Measurements from ENCODE around the gene ACSS3. TPM values are rescaled to one million over a fixed set of nuclear protein-coding genes. Genes with fewer than 3 reads are reported as not detected.
"Not testable (repeated sequence)": the region's sequence is repeated elsewhere in the genome, so short reads cannot be mapped to it uniquely, and the experiment has no call there.

The ACSS3 gene
- total and polyA plus RNA-seq, 2 of the 8 experiments (the other 6 are each of a cell fraction or from before 2014, with no cell fraction given): 14.4 to 24.0 TPM

GRCh38 chr12:81200561-81200960 lies 122.7 kb downstream of the ACSS3 start:
- DNase-seq (ENCODE audit: low read depth in 1 of 2, low spot score in 2 of 2); H3K14ac ChIP-seq (ENCODE audit: insufficient read length); H3K9me3 ChIP-seq (ENCODE audit: insufficient read depth in 2 of 2, low read depth in 1 of 2, low read length in 1 of 2); H3K4me2 ChIP-seq (ENCODE audit: insufficient read depth in 1 of 2, low read depth in 2 of 2, low read length in 2 of 2); H4K91ac ChIP-seq (replicated peaks; ENCODE audit: insufficient read length, low read length); H4K20me1 ChIP-seq (replicated peaks in 1 of 2; ENCODE audit: control insufficient read depth in 1 of 2, insufficient read depth in 2 of 2, low read length in 2 of 2); H2BK20ac ChIP-seq (ENCODE audit: low read length); H3K56ac ChIP-seq (replicated peaks; ENCODE audit: insufficient read length, low read depth, low read length); H2AK5ac ChIP-seq (ENCODE audit: low read depth, low read length); H3K4me1 ChIP-seq (replicated peaks in 1 of 4; ENCODE audit: control insufficient read depth in 3 of 4, insufficient read depth in 4 of 4, low read length in 3 of 4); CTCF ChIA-PET (ENCODE audit: partially characterized antibody); H3K79me1 ChIP-seq (ENCODE audit: low read depth, low read length); FAIRE-seq; H2BK120ac ChIP-seq (replicated peaks; ENCODE audit: low read depth, low read length); H2BK12ac ChIP-seq (ENCODE audit: low read depth, low read length); POLR2A ChIA-PET (ENCODE audit: partially characterized antibody); H3K23me2 ChIP-seq (ENCODE audit: low read depth, low read length); H4K8ac ChIP-seq (ENCODE audit: extremely low read depth, insufficient read depth, low read length); H3K27me3 ChIP-seq (replicated peaks in 1 of 4; ENCODE audit: control insufficient read depth in 3 of 4, extremely low read depth in 1 of 4, insufficient read depth in 3 of 4, low read length in 3 of 4); H3K4me3 ChIP-seq (ENCODE audit: extremely low read depth in 1 of 4, insufficient read depth in 2 of 4, low read depth in 3 of 4, low read length in 4 of 4); H3K23ac ChIP-seq (ENCODE audit: insufficient read length); H3K4ac ChIP-seq (replicated peaks; ENCODE audit: insufficient read length, low read depth, low read length); H3K79me2 ChIP-seq (ENCODE audit: control insufficient read depth in 1 of 2, insufficient read depth in 2 of 2, low read length in 2 of 2); H3K36me3 ChIP-seq (ENCODE audit: control insufficient read depth in 2 of 4, insufficient read depth in 4 of 4, low read length in 3 of 4); H3K9ac ChIP-seq (replicated peaks in 1 of 4; ENCODE audit: extremely low read depth in 1 of 4, low read depth in 3 of 4, low read length in 3 of 4); H2AFZ ChIP-seq (ENCODE audit: low read length); H2BK5ac ChIP-seq (ENCODE audit: low read depth, low read length); H3K18ac ChIP-seq (ENCODE audit: extremely low read depth, low read length); H4K5ac ChIP-seq (ENCODE audit: insufficient read length, low read depth, low read length); H3K27ac ChIP-seq (ENCODE audit: low read depth, low read length); H2BK15ac ChIP-seq (ENCODE audit: low read length): not testable (repeated sequence)
- 84% methylated on average over 6 of the region's 6 CpGs; no CpG with 5 or more reads in 1 of the 2 experiments for WGBS, 2 experiments (ENCODE audit: extremely low coverage in 1 of 2, insufficient coverage in 1 of 2, insufficient read length in 1 of 2, insufficient replicate concordance in 2 of 2, low coverage in 1 of 2, low lambda C conversion rate in 2 of 2, missing lambda C conversion rate in 1 of 2)

Measured in H1 (cell line).